Large intestine (tissue), 3 donors: ENCODE measurements around the gene EGLN3. TPM values are rescaled to one million over a fixed set of nuclear protein-coding genes. Genes with fewer than 3 reads are reported as not detected.
A peak's percentile ranks its signal among the peaks of the same experiment; 100 is the strongest.
"Not testable (repeated sequence)": the region's sequence is repeated elsewhere in the genome, so short reads cannot be mapped to it uniquely, and the experiment has no call there.

Source experiments
- DNase-seq, 2 donors: peaks; one replicate each; pipeline versions ENCODE4 v3.0.0 to v3.0.0-alpha.2; 2013
- H3K27ac ChIP-seq: one replicate; pipeline ENCODE4 v1.5.1; 2013; ENCODE audit warnings: low read length
- H3K27me3 ChIP-seq: 2 replicates; pipeline ENCODE4 v1.6.1; 2013; ENCODE audit warnings: low read length; ENCODE audit not compliant: control insufficient read depth, insufficient read depth
- H3K36me3 ChIP-seq: 2 replicates; pipeline ENCODE4 v1.6.1; 2013; ENCODE audit warnings: low read length; ENCODE audit not compliant: control insufficient read depth, insufficient read depth
- H3K4me1 ChIP-seq: one replicate; pipeline ENCODE4 v1.6.1; 2013; ENCODE audit warnings: low read length; ENCODE audit not compliant: control insufficient read depth, insufficient read depth
- H3K4me3 ChIP-seq: one replicate; pipeline ENCODE4 v1.5.1; 2013; ENCODE audit warnings: low read length
- H3K9me3 ChIP-seq: one replicate; pipeline ENCODE4 v1.6.1; 2013; ENCODE audit warnings: mild to moderate bottlenecking, low read depth, low read length, moderate library complexity; ENCODE audit not compliant: control insufficient read depth
- WGBS: methylation state at CpG from one replicate; pipeline ENCODE4 v1.1.5; 2013; ENCODE audit warnings: low lambda C conversion rate; ENCODE audit not compliant: insufficient coverage; 5-methylcytosine and 5-hydroxymethylcytosine counted together
- polyA plus RNA-seq: library from polyadenylated mRNA; unstranded; fragments of 120-200 nt; gene quantifications from one replicate; pipeline ENCODE4 v1.2.1, GENCODE V29; 2013

EGLN3 gene
- polyA plus RNA-seq, 1 donor, result 51.9 TPM

DNA sequence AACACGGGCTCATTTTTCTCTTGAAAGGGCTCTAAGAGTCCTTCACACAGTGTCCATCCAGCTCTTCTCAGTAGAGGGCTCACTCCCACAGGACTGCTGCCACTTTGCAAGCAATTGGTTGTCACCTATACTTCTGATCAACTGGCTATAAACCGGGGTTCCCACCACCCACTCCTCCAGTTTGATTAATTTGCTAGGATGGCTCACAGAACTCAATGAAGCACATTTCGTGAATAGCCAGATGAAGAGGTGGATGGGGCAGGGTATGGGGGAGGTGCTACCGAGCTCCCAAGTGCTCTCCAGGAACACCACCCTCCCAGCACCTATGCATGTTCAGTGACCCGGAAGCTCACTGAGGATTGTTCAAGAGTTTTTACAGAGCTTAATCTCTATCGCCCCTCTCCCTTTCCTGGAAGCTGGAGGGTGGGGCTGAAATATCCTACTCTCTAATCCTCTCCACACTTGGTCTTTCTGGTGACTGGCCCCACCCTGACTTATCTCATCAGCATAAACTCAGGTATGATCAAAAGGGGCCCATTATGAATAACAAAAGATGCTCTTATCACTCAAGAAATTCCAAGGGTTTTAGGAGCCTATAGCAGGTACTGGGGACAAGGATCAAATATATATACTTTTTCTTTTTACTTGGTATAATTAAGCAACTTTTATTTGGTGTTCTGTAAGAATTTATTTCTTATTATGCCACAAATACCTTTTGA, 13.9 kb upstream of the EGLN3 start:
- Histone ChIP-seq H3K27ac (no peak overlapping the region), H3K4me1 (peaks cover 3% of the 10 kb centered on the region), H3K4me3 (no peak overlapping the region), H3K27me3 (no peaks in the 10 kb centered on the region), H3K36me3 (no peaks in the 10 kb centered on the region), H3K9me3 (no peaks in the 10 kb centered on the region)
- peak in 1 of 2 donors; percentile 42 for DNase-seq
- no CpG with 5 or more reads among the region's 6 CpGs for WGBS

- H3K9me3 ChIP-seq, result no peaks in the 10 kb centered on the region
- DNase-seq, result no peak
- no peaks in the 10 kb centered on the region for H3K36me3 ChIP-seq
- WGBS, result no CpG with 5 or more reads among the region's 5 CpGs
- no peak overlapping the region for H3K4me3 ChIP-seq
- peaks cover 3% of the 10 kb centered on the region for H3K4me1 ChIP-seq
- H3K27me3 ChIP-seq, result no peaks in the 10 kb centered on the region
- H3K27ac ChIP-seq, result no peak overlapping the region
Observed at GRCh38 chr14:33963892-33964291, 13.0 kb upstream of the EGLN3 start.

GRCh38 chr14:33962466-33962865, 11.6 kb upstream of the EGLN3 start:
- H3K4me3 ChIP-seq, H3K4me1 ChIP-seq, DNase-seq, H3K27me3 ChIP-seq, H3K27ac ChIP-seq, H3K9me3 ChIP-seq, H3K36me3 ChIP-seq: not testable (repeated sequence)
- 95% methylated on average over 4 of the region's 5 CpGs for WGBS

DNA sequence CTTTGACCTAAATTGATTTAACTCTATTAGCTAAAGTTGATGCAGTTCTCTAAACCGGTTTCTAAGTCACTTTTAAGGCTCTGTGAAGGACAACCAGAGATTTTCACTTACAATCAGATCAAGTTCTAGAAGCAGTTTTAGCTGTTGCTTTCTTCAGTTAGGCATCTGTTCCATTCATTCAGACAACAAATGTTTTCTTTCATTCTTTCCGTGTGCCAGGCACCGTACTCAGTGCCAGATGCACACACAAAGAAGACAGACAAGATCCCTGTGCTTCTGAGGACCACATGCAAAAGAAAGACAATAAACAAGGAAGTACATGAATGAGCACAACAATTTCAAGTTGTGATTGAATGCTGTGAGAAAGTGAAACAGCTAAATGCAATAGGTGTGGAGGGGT, 11.1 kb upstream of the EGLN3 start:
- peaks cover 3% of the 10 kb centered on the region for H3K4me1 ChIP-seq
- no CpG with 5 or more reads among the region's 3 CpGs for WGBS
- DNase-seq, result no peak
- no peak overlapping the region for H3K27ac ChIP-seq
- no peaks in the 10 kb centered on the region for H3K36me3 ChIP-seq
- no peaks in the 10 kb centered on the region for H3K27me3 ChIP-seq
- no peaks in the 10 kb centered on the region for H3K9me3 ChIP-seq
- H3K4me3 ChIP-seq, result no peak overlapping the region

GRCh38 chr14:33959692-33960151, 8.8 kb upstream of the EGLN3 start:
- Histone ChIP-seq H3K4me1 (no peaks in the 10 kb centered on the region), H3K27ac (no peak overlapping the region), H3K9me3 (no peaks in the 10 kb centered on the region), H3K27me3 (no peaks in the 10 kb centered on the region), H3K4me3 (no peak overlapping the region), H3K36me3 (no peaks in the 10 kb centered on the region)
- DNase-seq, result no peak
- WGBS, result no CpG with 5 or more reads among the region's 4 CpGs

- DNase-seq, result peak in 1 of 2 donors; percentile 34
- WGBS, result no CpG with 5 or more reads among the region's 7 CpGs
- Histone ChIP-seq H3K36me3 (no peaks in the 10 kb centered on the region), H3K4me1 (no peaks in the 10 kb centered on the region), H3K4me3 (no peak overlapping the region), H3K27me3 (no peaks in the 10 kb centered on the region), H3K27ac (no peak overlapping the region), H3K9me3 (no peaks in the 10 kb centered on the region)
Observed at GRCh38 chr14:33958605-33959226, 7.8 kb upstream of the EGLN3 start.

DNA sequence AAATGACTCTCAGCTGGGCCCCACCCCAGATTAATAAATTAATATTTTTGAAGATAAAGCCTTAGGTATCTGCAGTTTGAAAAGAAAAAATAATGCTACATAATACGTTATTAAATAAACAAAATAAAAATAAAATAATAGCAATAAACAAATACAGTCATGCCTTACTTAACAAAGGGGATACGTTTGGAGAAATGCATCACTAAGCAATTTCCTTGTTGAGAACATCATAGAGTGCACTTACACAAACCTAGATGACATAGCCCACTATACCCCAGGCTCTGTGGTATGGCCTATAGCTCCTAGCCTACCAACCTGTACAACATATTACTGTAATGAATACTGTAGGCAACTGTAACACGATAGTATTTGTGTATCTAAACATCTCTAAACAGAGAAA, 7.1 kb upstream of the EGLN3 start:
- 86% methylated on average over 1 of the region's 3 CpGs for WGBS
- Histone ChIP-seq H3K27me3 (peaks cover 2% of the 10 kb centered on the region), H3K4me1 (no peaks in the 10 kb centered on the region), H3K36me3 (no peaks in the 10 kb centered on the region), H3K27ac (no peak overlapping the region), H3K4me3 (no peak overlapping the region), H3K9me3 (no peaks in the 10 kb centered on the region)
- no peak for DNase-seq

- no CpG with 5 or more reads among the region's 6 CpGs for WGBS
- no peak for DNase-seq
- Histone ChIP-seq H3K36me3 (no peaks in the 10 kb centered on the region), H3K4me3 (no peak overlapping the region), H3K27ac (no peak overlapping the region), H3K9me3 (no peaks in the 10 kb centered on the region), H3K4me1 (no peaks in the 10 kb centered on the region), H3K27me3 (peaks cover 7% of the 10 kb centered on the region)
Observed at GRCh38 chr14:33957299-33957698, 6.4 kb upstream of the EGLN3 start.

- Histone ChIP-seq H3K27me3 (peaks cover 7% of the 10 kb centered on the region), H3K4me1 (no peaks in the 10 kb centered on the region), H3K27ac (no peak overlapping the region)
Observed at GRCh38 chr14:33956640-33957039, 5.8 kb upstream of the EGLN3 start.

DNA sequence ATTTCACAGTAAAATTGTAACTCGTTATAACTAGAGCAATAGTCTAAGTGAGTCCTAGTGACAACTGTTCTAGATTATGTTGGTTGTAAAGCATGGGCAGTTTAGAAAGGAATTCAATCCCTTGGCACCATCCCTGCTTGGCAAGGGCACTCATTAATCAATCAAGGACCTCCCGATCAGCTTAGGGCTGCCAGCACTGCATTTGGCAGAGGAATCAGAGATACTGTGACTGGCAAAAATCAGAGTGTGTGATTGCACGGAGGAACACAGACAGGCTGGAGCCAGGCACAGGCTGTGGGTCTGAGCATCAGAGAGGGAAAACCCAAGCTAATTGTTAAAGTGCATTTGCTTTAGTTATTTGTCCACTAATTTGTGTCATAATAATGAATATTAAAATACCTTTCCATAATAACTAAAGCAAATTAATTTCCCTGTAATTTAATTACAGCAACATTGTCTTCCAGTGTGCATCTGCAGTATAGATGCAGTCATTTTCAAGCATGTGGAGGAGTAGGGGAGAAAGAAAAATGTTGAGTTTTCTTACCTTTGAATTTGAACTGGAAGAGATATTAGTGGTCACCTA, 3.2 kb upstream of the EGLN3 start:
- Histone ChIP-seq H3K36me3 (no peaks in the 10 kb centered on the region), H3K9me3 (peaks cover 2% of the 10 kb centered on the region), H3K4me1 (peaks cover 13% of the 10 kb centered on the region), H3K4me3 (no peak overlapping the region), H3K27ac (no peak overlapping the region), H3K27me3 (peaks cover 21% of the 10 kb centered on the region)
- 100% methylated on average over 1 of the region's 3 CpGs for WGBS
- DNase-seq, result no peak

More at GRCh38 chr14:33956640-33957039, 5.8 kb upstream of the EGLN3 start:
- WGBS, result 80% methylated on average over 1 of the region's 2 CpGs
- no peaks in the 10 kb centered on the region for H3K9me3 ChIP-seq
- DNase-seq, result no peak
- H3K36me3 ChIP-seq, result no peaks in the 10 kb centered on the region
- no peak overlapping the region for H3K4me3 ChIP-seq
